WTC11 (cell line): ENCODE data around the gene BABAM2. TPM values are rescaled to one million over a fixed set of nuclear protein-coding genes. Genes with fewer than 3 reads are reported as not detected.

ENCODE experiments used
- ATAC-seq: fragments of 200-7000 bp; cut with Tn5 transposase; 2 replicates; pipeline ENCODE4 v1.10.0; 2021; ENCODE audit warnings: mild to moderate bottlenecking, moderate library complexity
- CTCF ChIA-PET: fragments of 300-600 bp; sonication (Branson Sonifier 250); formaldehyde crosslinking; loops from one replicate; lab custom pipeline; 2021; ENCODE audit warnings: antibody characterized with exemption; lab: Charles Lee
- POLR2A ChIA-PET: fragments of 350-600 bp; sonication (Branson Sonifier 250); formaldehyde crosslinking; loops from one replicate; lab custom pipeline; 2021; ENCODE audit warnings: antibody characterized with exemption; lab: Charles Lee
- DNase-seq: peaks from one replicate; pipeline ENCODE4 v3.0.0; 2021; ENCODE audit warnings: low spot score
- H3K27ac Mint-ChIP-seq: 2 replicates; pipeline ENCODE4 v1.8.0; 2021; ENCODE audit warnings: mixed read lengths
- H3K27me3 Mint-ChIP-seq: 2 replicates; pipeline ENCODE4 v1.8.0; 2021; ENCODE audit warnings: low read depth, mild to moderate bottlenecking, moderate library complexity, mixed read lengths
- H3K36me3 Mint-ChIP-seq: 2 replicates; pipeline ENCODE4 v1.8.0; 2021; ENCODE audit warnings: mixed read lengths
- H3K4me1 Mint-ChIP-seq: 2 replicates; pipeline ENCODE4 v1.8.0; 2022; ENCODE audit warnings: mixed read lengths
- H3K4me3 Mint-ChIP-seq: 2 replicates; pipeline ENCODE4 v1.8.0; 2021; ENCODE audit warnings: mild to moderate bottlenecking, moderate library complexity, mixed read lengths
- H3K9me3 Mint-ChIP-seq: 2 replicates; pipeline ENCODE4 v1.8.0; 2021; ENCODE audit warnings: mixed read lengths
- AFF4 ChIP-seq: sonication (generic); formaldehyde crosslinking; IDR thresholded peaks from 2 replicates; pipeline ENCODE4 v1.8.1; 2023; ENCODE audit warnings: mild to moderate bottlenecking, missing genetic modification reagents, borderline replicate concordance
- ATF1 ChIP-seq: sonication (generic); formaldehyde crosslinking; IDR thresholded peaks from 2 replicates; pipeline ENCODE4 v1.8.1; 2023; ENCODE audit warnings: mild to moderate bottlenecking, moderate library complexity, missing genetic modification reagents
- CREB1 ChIP-seq: sonication (generic); formaldehyde crosslinking; IDR thresholded peaks from 2 replicates; pipeline ENCODE4 v1.8.0; 2023; ENCODE audit warnings: mild to moderate bottlenecking, missing genetic modification reagents
- CREM ChIP-seq: sonication (generic); formaldehyde crosslinking; IDR thresholded peaks from 2 replicates; pipeline ENCODE4 v1.8.1; 2022; ENCODE audit warnings: mild to moderate bottlenecking, missing genetic modification reagents, moderate library complexity
- CTCF ChIP-seq: fragments of 200-600 bp; IDR thresholded peaks from 2 replicates; pipeline ENCODE4 v1.8.0; 2022; ENCODE audit warnings: antibody characterized with exemption
- ELF4 ChIP-seq: sonication (generic); formaldehyde crosslinking; IDR thresholded peaks from 2 replicates; pipeline ENCODE4 v1.8.1; 2022; ENCODE audit warnings: low read depth, mild to moderate bottlenecking, moderate library complexity, missing genetic modification reagents
- ESRRA ChIP-seq: sonication (generic); formaldehyde crosslinking; IDR thresholded peaks from 2 replicates; pipeline ENCODE4 v1.8.1; 2022; ENCODE audit warnings: mild to moderate bottlenecking, missing genetic modification reagents, borderline replicate concordance
- JUN ChIP-seq: sonication (generic); formaldehyde crosslinking; IDR thresholded peaks from 2 replicates; pipeline ENCODE4 v1.8.0; 2023; ENCODE audit warnings: mild to moderate bottlenecking, missing genetic modification reagents
- MLX ChIP-seq: sonication (generic); formaldehyde crosslinking; IDR thresholded peaks from 2 replicates; pipeline ENCODE4 v1.8.1; 2023; ENCODE audit warnings: mild to moderate bottlenecking, missing genetic modification reagents, moderate library complexity
- PRRX2 ChIP-seq: fragments of 250-450 bp; sonication (Bioruptor Pico); IDR thresholded peaks from 2 replicates; pipeline ENCODE4 v1.8.0; 2021; ENCODE audit warnings: mild to moderate bottlenecking
- TP53 ChIP-seq: sonication (generic); formaldehyde crosslinking; IDR thresholded peaks from 2 replicates; pipeline ENCODE4 v1.8.1; 2023; ENCODE audit warnings: mild to moderate bottlenecking, missing genetic modification reagents
- ZBTB21 ChIP-seq: sonication (generic); formaldehyde crosslinking; IDR thresholded peaks from 2 replicates; pipeline ENCODE4 v1.8.1; 2023; ENCODE audit warnings: mild to moderate bottlenecking, missing genetic modification reagents, borderline replicate concordance
- ZMAT4 ChIP-seq: fragments of 250-450 bp; sonication (Bioruptor Pico); IDR thresholded peaks from 2 replicates; pipeline ENCODE4 v1.9.0; 2021; ENCODE audit warnings: mild to moderate bottlenecking
- ZNF121 ChIP-seq: sonication (generic); formaldehyde crosslinking; IDR thresholded peaks from 2 replicates; pipeline ENCODE4 v1.8.0; 2023; ENCODE audit warnings: missing genetic modification reagents
- ZNF219 ChIP-seq: sonication (generic); formaldehyde crosslinking; IDR thresholded peaks from 2 replicates; pipeline ENCODE4 v1.8.0; 2023; ENCODE audit warnings: missing genetic modification reagents, mild to moderate bottlenecking, borderline replicate concordance
- ZNF281 ChIP-seq: sonication (generic); formaldehyde crosslinking; IDR thresholded peaks from 2 replicates; pipeline ENCODE4 v1.8.0; 2023; ENCODE audit warnings: mild to moderate bottlenecking, missing genetic modification reagents
- ZNF396 ChIP-seq: fragments of 250-450 bp; sonication (Bioruptor Pico); IDR thresholded peaks from 2 replicates; pipeline ENCODE4 v1.8.0; 2021; ENCODE audit warnings: mild to moderate bottlenecking, moderate library complexity, borderline replicate concordance
- ZNF512 ChIP-seq: sonication (generic); formaldehyde crosslinking; IDR thresholded peaks from 2 replicates; pipeline ENCODE4 v1.8.1; 2022; ENCODE audit warnings: missing genetic modification reagents, borderline replicate concordance
- total RNA-seq: library from RNA; stranded (reverse); gene quantifications from 3 replicates; pipeline ENCODE4 v1.2.3, GENCODE V29; 2021

Gene BABAM2
- total RNA-seq, 1 experiment from 2014 or later: 16.5 TPM

- no peak for ATAC-seq
- H3K36me3 Mint-ChIP-seq: no peaks in the 10 kb centered on the region
- H3K9me3 Mint-ChIP-seq: 0 out of 2 replicates have a peak, but pooled peaks cover 3% of the 10 kb centered on the region
- TF ChIP-seq ZNF512 (no peak), MLX (no peak), AFF4 (CRISPR knock-in tag) (no peak), ESRRA (CRISPR knock-in tag) (no peak), ZNF121 (CRISPR knock-in tag) (no peak), ATF1 (CRISPR knock-in tag) (no peak), TP53 (no peak), ZMAT4 (CRISPR knock-in tag) (no peak), ZNF396 (no peak), CREB1 (CRISPR knock-in tag) (no peak), ZNF281 (CRISPR knock-in tag) (no peak), CTCF (no peak), ZNF219 (CRISPR knock-in tag) (no peak), JUN (no peak), ELF4 (CRISPR knock-in tag) (no peak), CREM (CRISPR knock-in tag) (no peak), PRRX2 (CRISPR knock-in tag) (no peak), ZBTB21 (no peak)
- H3K4me1 Mint-ChIP-seq: peaks cover 8% of the 10 kb centered on the region; the same call in 1 of the 2 replicates
- no peak overlapping the region for H3K4me3 Mint-ChIP-seq
- ChIA-PET POLR2A (no interaction called here), CTCF (no interaction called here)
- no peak overlapping the region for H3K27ac Mint-ChIP-seq
- H3K27me3 Mint-ChIP-seq: no peaks in the 10 kb centered on the region
- no peak for DNase-seq
Measured at GRCh38 chr2:28045676-28046351, 155.3 kb downstream of the BABAM2 start.
